Fibroblast of mammary gland (primary cell): Measurements from ENCODE around the gene HELQ.
"Not testable (repeated sequence)": the region's sequence is repeated elsewhere in the genome, so short reads cannot be mapped to it uniquely, and the experiment has no call there.

Experiments
- DNase-seq: peaks from one replicate; pipeline ENCODE4 v3.0.0-alpha.2; 2010; ENCODE audit warnings: low read depth
- H3K4me3 ChIP-seq: 2 replicates; pipeline ENCODE4 v1.5.1; 2011; ENCODE audit warnings: low read depth, mild to moderate bottlenecking, low read length, moderate library complexity; ENCODE audit not compliant: control insufficient read depth
- CTCF ChIP-seq: conservative IDR thresholded peaks from 2 replicates; pipeline ENCODE4 v1.5.1; 2011; ENCODE audit warnings: low read depth, low read length, inconsistent platforms; ENCODE audit not compliant: control insufficient read depth, insufficient read depth

HELQ gene

DNA sequence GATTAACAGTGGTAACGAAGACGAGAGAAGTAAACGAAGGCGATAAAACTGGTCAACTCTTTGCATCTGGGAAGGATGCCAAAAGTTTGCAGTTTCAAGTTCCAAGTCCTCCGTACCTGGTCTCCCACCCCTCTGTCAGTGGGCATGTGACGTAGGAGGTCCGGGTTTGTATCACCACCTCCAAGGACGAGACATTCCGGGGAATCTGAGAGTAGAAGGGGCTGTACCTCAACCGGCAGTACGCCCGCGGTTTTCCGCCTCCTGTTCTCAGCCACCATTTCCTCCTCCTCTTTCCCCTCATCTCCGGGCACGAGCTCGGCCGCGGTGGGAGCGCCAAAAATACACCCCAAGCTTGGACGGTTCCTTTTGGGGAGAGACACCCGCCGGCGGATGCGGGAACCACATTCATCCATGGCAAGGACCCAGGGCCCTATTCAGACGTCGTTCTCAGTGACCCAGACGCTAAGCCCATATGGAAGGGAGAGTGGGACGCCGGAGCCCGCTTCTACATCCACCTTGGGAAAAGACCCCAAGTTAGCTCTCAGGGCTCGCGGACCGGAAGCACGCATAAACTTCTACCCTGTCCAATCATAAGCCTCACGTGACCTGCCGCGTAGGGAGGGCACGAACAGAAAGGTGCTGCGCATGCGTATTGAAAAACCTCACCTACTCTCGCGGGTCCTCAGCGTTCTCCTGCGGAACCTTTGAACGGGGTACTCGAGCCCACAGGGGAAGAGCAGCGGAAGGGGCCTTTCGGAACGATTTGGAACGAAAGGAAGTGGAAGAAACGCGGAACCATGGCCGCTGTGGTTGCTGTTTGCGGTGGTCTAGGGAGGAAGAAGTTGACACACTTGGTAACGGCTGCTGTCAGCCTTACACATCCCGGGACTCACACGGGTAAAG, at the start of gene HELQ, which contains the start of gene MRPS18C:
Gene HELQ (minus strand): TSS at position 543 of the 903 bp plus-strand sequence. CDS start 130 bp downstream, at position 413.
Gene MRPS18C (plus strand): TSS at position 778 of the 903 bp plus-strand sequence. CDS start 20 bp downstream, at position 798.
- TF ChIP-seq CTCF: peak; percentile 19
- H3K4me3 ChIP-seq: peak within 1 kb of the TSS; percentile 96
- DNase-seq: peak; percentile 99

GRCh38 chr4:83504996-83505395, 49.4 kb upstream of the HELQ start:
- H3K4me3 ChIP-seq: no peak overlapping the region
- DNase-seq: no peak
- TF ChIP-seq CTCF: no peak

DNA sequence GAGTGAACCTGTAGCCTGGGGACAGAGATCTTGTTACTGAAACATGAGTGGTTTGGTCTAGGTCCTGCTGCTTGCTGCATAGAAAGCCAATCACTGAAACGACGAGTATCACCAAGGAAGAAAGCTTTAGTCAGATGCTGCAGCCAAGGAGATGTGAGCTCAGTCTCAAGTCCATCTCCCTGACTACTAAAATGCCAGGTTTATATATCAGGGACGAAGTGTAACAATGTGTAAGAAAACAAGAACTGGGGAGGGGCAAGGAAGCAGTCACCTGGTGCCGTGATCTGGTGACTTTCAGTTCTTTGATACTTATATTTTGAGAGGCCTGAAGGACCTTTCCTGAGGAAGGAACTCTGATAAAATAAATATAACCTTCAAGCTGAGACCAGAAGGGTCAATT, 48.9 kb upstream of the HELQ start:
- DNase-seq: no peak
- TF ChIP-seq CTCF: no peak

GRCh38 chr4:83503974-83504373, 48.4 kb upstream of the HELQ start:
- H3K4me3 ChIP-seq: no peak overlapping the region
- no peak for TF ChIP-seq CTCF
- no peak for DNase-seq

More for the DNA sequence above, 48.9 kb upstream of the HELQ start:
- H3K4me3 ChIP-seq: no peak overlapping the region

DNA sequence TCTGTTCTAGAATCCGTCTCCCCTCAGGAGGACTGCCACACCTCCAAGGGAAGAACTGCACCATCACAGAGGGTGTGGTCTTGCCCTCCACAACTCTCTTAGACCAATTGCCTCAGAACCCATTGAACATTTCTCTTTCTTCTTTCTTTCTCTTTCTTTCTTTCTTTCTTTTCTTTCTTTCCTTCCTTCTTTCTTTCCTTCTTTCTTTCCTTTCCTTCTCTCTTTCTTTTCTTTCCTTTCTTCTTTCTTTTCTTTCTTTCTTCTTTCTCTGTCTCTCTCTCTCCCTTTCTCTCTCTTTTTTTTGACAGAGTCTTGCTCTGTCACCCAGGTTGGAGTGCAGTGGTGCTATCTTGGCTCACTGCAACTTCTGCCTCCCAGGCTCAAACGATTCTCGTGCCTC, 46.0 kb upstream of the HELQ start:
- H3K4me3 ChIP-seq, DNase-seq: not testable (repeated sequence)

DNA sequence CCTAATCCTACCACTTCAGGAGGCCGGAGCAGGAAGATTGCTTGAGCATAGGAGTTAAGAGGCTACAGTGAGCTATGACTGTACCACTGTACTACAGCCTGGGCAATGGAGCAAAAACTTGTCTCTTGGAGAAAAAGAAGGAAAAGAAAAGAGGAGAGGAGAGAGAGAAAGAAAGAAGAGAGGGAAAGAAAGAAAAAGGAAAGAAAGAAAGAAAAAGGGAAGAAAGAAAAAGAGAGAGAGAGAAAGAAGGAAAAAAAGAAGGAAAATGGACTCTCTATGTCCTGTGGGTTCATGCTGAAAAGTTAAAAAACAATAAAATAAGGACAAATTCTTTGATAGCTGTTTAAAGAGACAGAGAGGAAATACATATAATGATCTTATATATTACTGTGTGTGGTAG, 42.6 kb upstream of the HELQ start:
- no peak for DNase-seq
- TF ChIP-seq CTCF: no peak
- H3K4me3 ChIP-seq: no peak overlapping the region

DNA sequence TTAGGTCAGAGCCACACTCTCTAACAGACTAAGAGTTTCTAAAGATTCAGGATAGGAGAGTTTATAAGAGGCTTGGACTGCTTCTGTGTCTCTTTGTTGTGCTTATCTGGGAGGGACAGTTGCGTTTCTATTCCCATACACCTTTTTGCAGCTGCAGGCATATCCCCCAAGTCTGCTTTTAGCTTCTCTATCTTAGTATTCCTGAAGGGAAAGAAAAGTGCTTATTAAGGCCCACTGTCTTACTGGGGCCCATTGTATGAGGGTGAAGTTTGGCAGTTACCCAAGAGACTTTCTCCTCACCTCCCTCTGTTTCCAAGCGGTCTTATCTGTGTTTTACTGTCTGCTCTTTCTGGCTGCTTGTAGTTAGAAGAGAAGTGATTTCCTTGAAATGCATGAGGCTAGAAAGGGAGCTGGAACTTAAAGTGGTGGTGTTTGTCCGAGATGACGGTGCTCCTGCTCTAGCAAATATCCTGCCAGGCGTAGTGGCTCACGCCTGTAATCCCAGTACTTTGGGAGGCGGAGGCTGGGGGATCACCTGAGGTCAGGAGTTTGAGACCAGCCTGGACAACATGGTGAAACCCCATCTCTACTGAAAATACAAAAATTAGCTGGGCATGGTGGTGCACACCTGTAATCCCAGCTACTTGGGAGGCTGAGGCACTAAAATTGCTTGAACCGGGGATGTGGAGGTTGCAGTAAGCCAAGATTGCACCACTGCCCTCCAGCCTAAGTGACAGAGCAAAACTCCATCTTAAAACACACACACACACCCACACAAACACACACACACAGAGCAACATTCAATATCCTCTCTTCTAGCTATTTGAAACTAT, 40.7 kb upstream of the HELQ start:
- DNase-seq, H3K4me3 ChIP-seq: not testable (repeated sequence)
